SU-DHL-6 (cell line): ENCODE data around the gene RAP1B.

Experiments
- H2AFZ ChIP-seq: fragments of 200-600 bp; sonication (generic); 2 replicates; pipeline ENCODE4 v1.6.1; 2014; ENCODE audit warnings: low read depth, mild to moderate bottlenecking, moderate library complexity, mixed read lengths, antibody characterized with exemption, low read length; ENCODE audit not compliant: severe bottlenecking
- H3F3A ChIP-seq: fragments of 200-600 bp; shearing (Covaris generic); 2 replicates; pipeline ENCODE4 v1.6.0; 2016; ENCODE audit warnings: antibody characterized with exemption, mild to moderate bottlenecking; ENCODE audit not compliant: insufficient read depth
- H3K27ac ChIP-seq: fragments of 200-600 bp; sonication (generic); 2 replicates; pipeline ENCODE4 v1.5.1; 2016; ENCODE audit warnings: low read depth, mild to moderate bottlenecking, low read length, moderate library complexity, mixed read lengths
- H3K27me3 ChIP-seq: fragments of 200-600 bp; sonication (generic), shearing (Covaris generic); 2 replicates; pipeline ENCODE4 v1.6.0; 2014; ENCODE audit warnings: mild to moderate bottlenecking, low read length
- H3K36me3 ChIP-seq: fragments of 200-600 bp; sonication (generic); 2 replicates; pipeline ENCODE4 v1.6.1; 2014; ENCODE audit warnings: mild to moderate bottlenecking, low read length, mixed read lengths
- H3K4me2 ChIP-seq: fragments of 300-600, 200-600 bp; shearing (Covaris generic), sonication (generic); 2 replicates; pipeline ENCODE4 v1.6.0; 2014; ENCODE audit warnings: low read length, low read depth, mild to moderate bottlenecking; ENCODE audit not compliant: poor library complexity, severe bottlenecking
- H3K4me3 ChIP-seq: fragments of 200-600 bp; sonication (generic); 2 replicates; pipeline ENCODE4 v1.5.1; 2014; ENCODE audit warnings: antibody characterized with exemption, low read length, mild to moderate bottlenecking, mixed read lengths; ENCODE audit not compliant: insufficient read depth, poor library complexity, severe bottlenecking
- H3K79me2 ChIP-seq: fragments of 200-600 bp; sonication (generic); 2 replicates; pipeline ENCODE4 v1.6.1; 2014; ENCODE audit warnings: mild to moderate bottlenecking, low read length, moderate library complexity; ENCODE audit not compliant: insufficient read depth
- H3K9ac ChIP-seq: fragments of 200-600 bp; sonication (generic); 2 replicates; pipeline ENCODE4 v1.7.0; 2014; ENCODE audit warnings: mild to moderate bottlenecking, low read length
- H3K9me2 ChIP-seq: fragments of 200-600 bp; sonication (generic); replicated peaks from 2 replicates; pipeline ENCODE4 v1.6.1; 2014; ENCODE audit warnings: low read length; ENCODE audit not compliant: insufficient read depth
- H3K9me3 ChIP-seq: fragments of 200-600 bp; sonication (generic); 2 replicates; pipeline ENCODE4 v1.6.1; 2014; ENCODE audit warnings: low read length, mixed read lengths; ENCODE audit not compliant: insufficient read depth
- H4K20me1 ChIP-seq: fragments of 200-600 bp; sonication (generic); 2 replicates; pipeline ENCODE4 v1.6.1; 2014; ENCODE audit warnings: low read depth, mild to moderate bottlenecking, antibody characterized with exemption, low read length, moderate library complexity, mixed read lengths
- EZH2phosphoT487 ChIP-seq: fragments of 200-600 bp; sonication (generic), shearing (Covaris generic); conservative IDR thresholded peaks from 2 replicates; pipeline ENCODE4 v1.6.1; 2018; ENCODE audit warnings: mild to moderate bottlenecking, antibody characterized with exemption, low read length, moderate library complexity, mixed read lengths
- TF ChIP-seq, protein P1 (sequence below): fragments of 200-600 bp; sonication (generic); IDR thresholded peaks from one replicate; pipeline ENCODE4 v1.5.1; 2017; ENCODE audit warnings: antibody characterized with exemption, mild to moderate bottlenecking, low read length, moderate library complexity; ENCODE audit not compliant: insufficient read depth, poor library complexity, severe bottlenecking

RAP1B gene

DNA sequence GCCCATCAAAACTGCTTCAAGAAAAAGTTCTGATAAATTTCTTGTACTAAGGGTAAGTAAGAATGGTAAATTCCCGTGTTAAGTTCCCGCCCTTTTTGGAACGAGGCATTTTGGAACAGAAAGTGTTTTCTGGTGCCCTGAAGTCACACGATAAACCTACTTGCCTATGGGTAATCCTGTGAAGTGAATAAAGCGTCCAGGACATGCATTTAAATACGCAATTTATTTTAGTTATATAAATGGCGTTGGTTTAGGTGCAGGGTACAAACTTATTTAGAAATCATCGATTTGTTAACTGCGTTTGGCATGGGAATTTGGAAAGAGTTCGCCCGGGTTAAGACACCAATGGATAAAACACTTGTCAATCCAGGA is 715 bp upstream of the RAP1B start:
- TF ChIP-seq, protein P1, sequence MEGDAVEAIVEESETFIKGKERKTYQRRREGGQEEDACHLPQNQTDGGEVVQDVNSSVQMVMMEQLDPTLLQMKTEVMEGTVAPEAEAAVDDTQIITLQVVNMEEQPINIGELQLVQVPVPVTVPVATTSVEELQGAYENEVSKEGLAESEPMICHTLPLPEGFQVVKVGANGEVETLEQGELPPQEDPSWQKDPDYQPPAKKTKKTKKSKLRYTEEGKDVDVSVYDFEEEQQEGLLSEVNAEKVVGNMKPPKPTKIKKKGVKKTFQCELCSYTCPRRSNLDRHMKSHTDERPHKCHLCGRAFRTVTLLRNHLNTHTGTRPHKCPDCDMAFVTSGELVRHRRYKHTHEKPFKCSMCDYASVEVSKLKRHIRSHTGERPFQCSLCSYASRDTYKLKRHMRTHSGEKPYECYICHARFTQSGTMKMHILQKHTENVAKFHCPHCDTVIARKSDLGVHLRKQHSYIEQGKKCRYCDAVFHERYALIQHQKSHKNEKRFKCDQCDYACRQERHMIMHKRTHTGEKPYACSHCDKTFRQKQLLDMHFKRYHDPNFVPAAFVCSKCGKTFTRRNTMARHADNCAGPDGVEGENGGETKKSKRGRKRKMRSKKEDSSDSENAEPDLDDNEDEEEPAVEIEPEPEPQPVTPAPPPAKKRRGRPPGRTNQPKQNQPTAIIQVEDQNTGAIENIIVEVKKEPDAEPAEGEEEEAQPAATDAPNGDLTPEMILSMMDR: no peak
- TF ChIP-seq EZH2phosphoT487: no peak
- peaks cover 14% of the 10 kb centered on the region; the same call in 1 of the 2 replicates for H3F3A ChIP-seq
- peak overlapping the region; percentile 63 for H3K9ac ChIP-seq
- H2AFZ ChIP-seq: peak overlapping the region; percentile 86
- H3K79me2 ChIP-seq: peaks cover 38% of the 10 kb centered on the region
- H3K27ac ChIP-seq: peak overlapping the region; percentile 75
- H3K4me3 ChIP-seq: peak overlapping the region; percentile 62
- no peaks in the 10 kb centered on the region for H3K9me3 ChIP-seq
- peak overlapping the region; percentile 90 for H3K4me2 ChIP-seq
- H4K20me1 ChIP-seq: peaks cover 21% of the 10 kb centered on the region; the same call in 1 of the 2 replicates
- no peaks in the 10 kb centered on the region for H3K36me3 ChIP-seq
- no peaks in the 10 kb centered on the region for H3K9me2 ChIP-seq
- H3K27me3 ChIP-seq: no peaks in the 10 kb centered on the region

DNA sequence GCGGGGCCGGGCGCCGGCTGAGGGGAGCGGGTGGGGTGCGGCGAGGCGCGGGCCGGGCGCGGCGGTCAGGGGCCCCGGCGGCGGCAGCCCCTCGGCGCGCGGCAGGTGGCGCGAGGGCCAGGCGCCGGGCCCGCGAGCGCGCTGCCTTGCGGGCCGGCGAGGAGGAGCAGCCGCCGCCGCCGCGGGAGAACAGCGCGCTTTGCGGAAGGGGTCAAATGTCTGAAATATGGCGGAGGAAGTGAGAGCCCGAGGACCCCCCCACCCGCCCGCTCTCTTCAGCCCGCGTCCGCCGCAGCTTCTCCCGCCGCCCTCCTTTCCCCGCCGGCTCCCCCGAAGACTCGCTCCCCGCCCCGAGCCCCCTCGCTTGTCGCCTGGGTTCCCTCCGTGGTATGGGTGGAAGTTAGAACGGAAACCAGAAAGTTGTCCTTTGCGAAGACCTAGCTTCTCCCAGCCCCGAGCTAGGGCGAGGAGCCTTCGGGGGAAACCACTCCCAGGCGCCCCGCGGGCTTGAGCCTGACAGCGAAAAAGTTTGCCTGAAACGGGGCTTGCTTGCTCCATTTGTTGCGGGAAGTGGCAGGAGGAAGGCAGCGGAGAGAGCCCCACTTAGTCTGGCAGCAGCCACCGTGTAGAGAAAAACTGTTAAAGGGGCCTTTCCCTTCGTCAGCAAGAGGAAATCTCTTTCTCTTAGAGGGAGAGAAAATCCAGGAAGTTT is 551 bp downstream of the RAP1B start:
- H3K9me3 ChIP-seq: no peaks in the 10 kb centered on the region
- no peaks in the 10 kb centered on the region for H3K27me3 ChIP-seq
- no peaks in the 10 kb centered on the region for H3K36me3 ChIP-seq
- H3K4me3 ChIP-seq: peak overlapping the region; percentile 99
- peaks cover 14% of the 10 kb centered on the region; the same call in 1 of the 2 replicates for H3F3A ChIP-seq
- TF ChIP-seq, protein P1: no peak
- TF ChIP-seq EZH2phosphoT487: no peak
- peak overlapping the region; percentile 91 for H3K9ac ChIP-seq
- H4K20me1 ChIP-seq: peaks cover 24% of the 10 kb centered on the region; the same call in 1 of the 2 replicates
- peak overlapping the region; percentile 95 for H3K4me2 ChIP-seq
- H2AFZ ChIP-seq: no peak overlapping the region
- peaks cover 51% of the 10 kb centered on the region for H3K79me2 ChIP-seq
- H3K9me2 ChIP-seq: no peaks in the 10 kb centered on the region
- H3K27ac ChIP-seq: peak overlapping the region; percentile 87

DNA sequence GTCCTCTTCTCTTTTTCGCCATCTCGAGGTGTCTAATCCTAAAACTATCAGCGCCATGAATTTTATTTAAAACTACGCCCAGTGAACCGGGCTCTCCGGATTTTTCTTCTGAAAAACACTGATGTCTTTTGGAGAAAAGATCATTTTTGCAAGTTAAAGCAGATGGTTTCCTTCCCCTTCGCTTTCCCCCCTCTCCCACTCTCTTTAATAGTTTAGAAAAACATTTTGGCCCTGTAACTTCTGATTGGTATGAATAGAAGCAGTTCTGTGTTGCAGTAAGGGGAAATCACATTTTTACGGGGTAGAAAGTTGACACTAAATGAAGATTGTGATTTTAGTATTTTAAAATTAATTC is 1.1 kb downstream of the RAP1B start:
- Histone ChIP-seq H3K27me3 (no peaks in the 10 kb centered on the region), H3K4me2 (peak overlapping the region; percentile 95), H2AFZ (no peak overlapping the region), H3K9me2 (no peaks in the 10 kb centered on the region), H4K20me1 (peaks cover 25% of the 10 kb centered on the region), H3K36me3 (no peaks in the 10 kb centered on the region), H3K4me3 (peak overlapping the region; percentile 99), H3F3A (peaks cover 14% of the 10 kb centered on the region; the same call in 1 of the 2 replicates), H3K9ac (peak overlapping the region; percentile 91), H3K9me3 (no peaks in the 10 kb centered on the region), H3K27ac (peak overlapping the region; percentile 87), H3K79me2 (peaks cover 56% of the 10 kb centered on the region)
- TF ChIP-seq, protein P1: no peak
- no peak for TF ChIP-seq EZH2phosphoT487
